ENCODE data around the gene TCF4. TPM values are rescaled to one million over a fixed set of nuclear protein-coding genes. Genes with fewer than 3 reads are reported as not detected.

The TCF4 gene
- total and polyA plus RNA-seq, 8 donors: 99.1 to 165 (median 138) TPM

- DNase-seq (no peak), ATAC-seq (no peak)
- peaks cover 5 to 25% of the 10 kb centered on the region in 2 donors for H3K4me1 ChIP-seq
- no peaks in the 10 kb centered on the region for H3K27me3 ChIP-seq
- no peak for TF ChIP-seq CTCF (IDR thresholded peaks at IDR 0.05)
- no peaks in the 10 kb centered on the region for H3K36me3 ChIP-seq
- intact Hi-C loops (cut with DNase I): no loop called here
- peak overlapping the region in 1 of 2 donors; percentile 9 for H3K27ac ChIP-seq
- no peak overlapping the region for H3K4me3 ChIP-seq
- H3K9me3 ChIP-seq: no peaks in the 10 kb centered on the region
Observed at GRCh38 chr18:55416791-55417190, 171.2 kb downstream of the TCF4 start.

GRCh38 chr18:55415258-55415871, 172.6 kb downstream of the TCF4 start:
- H3K27ac ChIP-seq: peak overlapping the region in 1 of 2 donors; percentile 8
- peak; percentile 85 to 86 for TF ChIP-seq CTCF (IDR thresholded peaks at IDR 0.05)
- peaks cover 5 to 13% of the 10 kb centered on the region in 2 donors for H3K4me1 ChIP-seq
- no peak overlapping the region for H3K4me3 ChIP-seq
- H3K36me3 ChIP-seq: no peaks in the 10 kb centered on the region
- DNase-seq: peak in 3 of 4 donors; percentile 86 to 92 (median 87)
- intact Hi-C loops (cut with DNase I): no loop called here
- no peaks in the 10 kb centered on the region for H3K9me3 ChIP-seq
- peak; percentile 96 for ATAC-seq
- no peaks in the 10 kb centered on the region for H3K27me3 ChIP-seq

GRCh38 chr18:55414475-55414874, 173.5 kb downstream of the TCF4 start:
- intact Hi-C loops (cut with DNase I): no loop called here
- Histone ChIP-seq H3K9me3 (no peaks in the 10 kb centered on the region), H3K27ac (peak overlapping the region in 1 of 2 donors; percentile 8), H3K4me3 (no peak overlapping the region), H3K36me3 (no peaks in the 10 kb centered on the region), H3K4me1 (peaks cover 5% of the 10 kb centered on the region in 2 donors), H3K27me3 (no peaks in the 10 kb centered on the region)
- DNase-seq (no peak), ATAC-seq (no peak)
- no peak for TF ChIP-seq CTCF (IDR thresholded peaks at IDR 0.05)

- H3K27ac ChIP-seq: peak overlapping the region; percentile 24 to 46
- intact Hi-C loops (cut with DNase I): no loop called here
- DNase-seq: no peak
Observed at GRCh38 chr18:55413474-55413873, 174.5 kb downstream of the TCF4 start.

More at GRCh38 chr18:55413474-55413873, 174.5 kb downstream of the TCF4 start:
- peaks cover 5% of the 10 kb centered on the region in 2 donors for H3K4me1 ChIP-seq
- ATAC-seq: no peak
- no peaks in the 10 kb centered on the region for H3K9me3 ChIP-seq
- H3K36me3 ChIP-seq: no peaks in the 10 kb centered on the region
- TF ChIP-seq CTCF (IDR thresholded peaks at IDR 0.05): no peak
- H3K27me3 ChIP-seq: no peaks in the 10 kb centered on the region
- no peak overlapping the region for H3K4me3 ChIP-seq

Data from left lung (tissue), 10 donors.